Endothelial cell of umbilical vein (primary cell): ENCODE data around the gene CREBZF. TPM values are rescaled to one million over a fixed set of nuclear protein-coding genes. Genes with fewer than 3 reads are reported as not detected.

Experiments
- BruUV-seq: library from RNA; stranded (reverse); fragments of 400-500 nt; replicated peaks from 2 replicates; lab custom pipeline; 2021; lab: Mats Ljungman, UMichigan
- CTCF ChIA-PET: fragments of 300-600, 350-600 bp; sonication (Branson Sonifier 250); formaldehyde crosslinking; loops from one replicate; lab custom pipeline; 2021; ENCODE audit warnings: antibody characterized with exemption, inconsistent platforms; lab: Charles Lee
- POLR2A ChIA-PET: fragments of 300-600, 350-600 bp; sonication (Branson Sonifier 250); formaldehyde crosslinking; loops from one replicate; lab custom pipeline; 2021; ENCODE audit warnings: antibody characterized with exemption, inconsistent platforms; lab: Charles Lee
- DNase-seq: peaks from one replicate; pipeline ENCODE4 v3.0.0-alpha.2; 2011; ENCODE audit warnings: low read depth, low spot score
- FAIRE-seq: peaks from 2 replicates; lab custom pipeline; 2011; peaks lifted over from hg19 to GRCh38; lab: Jason Lieb, UNC
- H2AFZ ChIP-seq: 2 replicates; pipeline ENCODE4 v1.6.0; 2012; ENCODE audit warnings: low read depth, low read length, control low read depth, inconsistent platforms
- H3K27ac ChIP-seq: 2 replicates; pipeline ENCODE4 v1.5.1; 2011; ENCODE audit warnings: low read depth, mild to moderate bottlenecking, control low read depth, low read length, moderate library complexity; ENCODE audit not compliant: insufficient read depth
- H3K27me3 ChIP-seq, 2 experiments: 2 replicates each; pipeline versions ENCODE4 v1.6.0 to v1.6.1; 2011; ENCODE audit warnings: low read length in 2 of 2, mixed read lengths in 1 of 2; ENCODE audit not compliant: control insufficient read depth in 2 of 2, insufficient read depth in 2 of 2
- H3K36me3 ChIP-seq, 2 experiments: 2 replicates in 1 of 2; 3 replicates in 1 of 2; pipeline ENCODE4 v1.5.1; 2011; ENCODE audit warnings: low read length in 2 of 2, mild to moderate bottlenecking in 1 of 2, moderate library complexity in 1 of 2; ENCODE audit not compliant: control insufficient read depth in 2 of 2, insufficient read depth in 2 of 2; ENCODE audit errors: extremely low read depth in 1 of 2
- H3K4me1 ChIP-seq: 3 replicates; pipeline ENCODE4 v1.5.1; 2011; ENCODE audit warnings: mild to moderate bottlenecking, low read length; ENCODE audit not compliant: control insufficient read depth, insufficient read depth; ENCODE audit errors: extremely low read depth
- H3K4me2 ChIP-seq: 2 replicates; pipeline ENCODE4 v1.6.1; 2011; ENCODE audit warnings: low read length, control low read depth, mixed read lengths; ENCODE audit not compliant: insufficient read depth
- H3K4me3 ChIP-seq, 3 experiments: fragments of 200-600 bp in 1 of 3; sonication (generic), shearing (Covaris generic) in 1 of 3; replicated peaks in 1 of 3; 2 replicates each; pipeline ENCODE4 v1.5.1; 2011 to 2016; ENCODE audit warnings: control low read depth in 3 of 3, low read length in 3 of 3, mild to moderate bottlenecking in 2 of 3, inconsistent platforms in 1 of 3, low read depth in 1 of 3, moderate library complexity in 1 of 3; ENCODE audit not compliant: insufficient read depth in 1 of 3
- H3K79me2 ChIP-seq: 2 replicates; pipeline ENCODE4 v1.6.0; 2012; ENCODE audit warnings: low read length, inconsistent platforms; ENCODE audit not compliant: control insufficient read depth, insufficient read depth
- H3K9ac ChIP-seq: replicated peaks from 2 replicates; pipeline ENCODE3; 2011; ENCODE audit warnings: low read length, control low read depth; ENCODE audit not compliant: insufficient read depth; ENCODE audit errors: extremely low read depth
- H3K9me1 ChIP-seq: replicated peaks from 3 replicates; pipeline ENCODE4 v1.6.0; 2011; ENCODE audit warnings: mild to moderate bottlenecking, low read length; ENCODE audit not compliant: control insufficient read depth, insufficient read depth; ENCODE audit errors: extremely low read depth
- H3K9me3 ChIP-seq: replicated peaks from 2 replicates; pipeline ENCODE4 v1.5.1; 2012; ENCODE audit warnings: low read length, inconsistent platforms; ENCODE audit not compliant: control insufficient read depth, insufficient read depth
- H4K20me1 ChIP-seq: replicated peaks from 2 replicates; pipeline ENCODE3; 2011; ENCODE audit warnings: mild to moderate bottlenecking, low read length; ENCODE audit not compliant: control insufficient read depth, insufficient read depth; ENCODE audit errors: extremely low read depth
- CTCF ChIP-seq, 2 donors: IDR thresholded peaks; 1 replicate in 1 of 2; 2 replicates in 1 of 2; pipeline ENCODE4 v1.5.1; 2011; ENCODE audit warnings: low read length in 2 of 2, mild to moderate bottlenecking in 2 of 2, moderate library complexity in 2 of 2, control low read depth in 1 of 2, inconsistent platforms in 1 of 2, low read depth in 1 of 2; ENCODE audit not compliant: insufficient read depth in 1 of 2; ENCODE audit errors: extremely low read depth in 1 of 2
- EZH2 ChIP-seq: IDR thresholded peaks from 2 replicates; pipeline ENCODE4 v1.6.1; 2012; ENCODE audit warnings: borderline replicate concordance, low read depth, mild to moderate bottlenecking, moderate library complexity, low read length, inconsistent platforms; ENCODE audit not compliant: severe bottlenecking
- FOS ChIP-seq: IDR thresholded peaks from 2 replicates; pipeline ENCODE4 v1.6.1; 2011; ENCODE audit warnings: mild to moderate bottlenecking, low read length, moderate library complexity, borderline replicate concordance; ENCODE audit not compliant: insufficient read depth
- GATA2 ChIP-seq: IDR thresholded peaks from 2 replicates; pipeline ENCODE4 v1.7.0; 2011; ENCODE audit warnings: low read depth, mild to moderate bottlenecking, moderate library complexity, mixed read lengths, low read length; ENCODE audit not compliant: insufficient read length, insufficient read depth
- JUN ChIP-seq: IDR thresholded peaks from 2 replicates; pipeline ENCODE4 v1.6.1; 2011; ENCODE audit warnings: borderline replicate concordance, low read depth; ENCODE audit not compliant: insufficient read length, insufficient read depth
- MAX ChIP-seq: IDR thresholded peaks from 2 replicates; pipeline ENCODE4 v1.6.1; 2011; ENCODE audit not compliant: insufficient read depth, insufficient read length
- MYC ChIP-seq: IDR thresholded peaks from one replicate; pipeline ENCODE4 v1.6.1; 2011; ENCODE audit warnings: mild to moderate bottlenecking, low read depth, low read length
- POLR2A ChIP-seq: IDR thresholded peaks from 2 replicates; pipeline ENCODE4 v1.6.1; 2012; ENCODE audit warnings: low read depth, mild to moderate bottlenecking, control low read depth, low read length
- POLR2AphosphoS5 ChIP-seq: IDR thresholded peaks from 2 replicates; pipeline ENCODE4 v1.6.1; 2012; ENCODE audit warnings: low read depth, mild to moderate bottlenecking, control low read depth, low read length, moderate library complexity; ENCODE audit not compliant: insufficient read depth
- dilution Hi-C: fragments of 300-500 bp; cut with MboI; formaldehyde crosslinking; loops from one replicate; pipeline ENCODE4 v1.15.0; 2019; ENCODE audit warnings: low sequenced_read_pairs; ENCODE audit not compliant: extremely low pct_ligation_motif_present
- intact Hi-C: fragments of 100-400 bp; cut with micrococcal nuclease; formaldehyde crosslinking; loops from one replicate; pipeline ENCODE4 v1.10.0; 2022
- polyA plus RNA-seq, 4 experiments: library from polyadenylated mRNA; depleted of rRNA in 3 of 4; stranded (reverse) in 3 of 4; unstranded in 1 of 4; fragments of >200 nt; gene quantifications; 2 replicates each; pipeline versions ENCODE4 v1.2.1 to v1.2.3, GENCODE V29; 2011 to 2012; ENCODE audit warnings: missing spikeins in 1 of 4
- total RNA-seq: library from RNA; stranded (reverse); gene quantifications from 2 replicates; pipeline ENCODE4 v1.2.3, GENCODE V29; 2021

Gene CREBZF
- total and polyA plus RNA-seq, 2 donors (not counting 3 experiments of a cell fraction or from before 2014, with no cell fraction given) = 15.5 to 35.5 TPM

GRCh38 chr11:85634747-85635146 is 30.2 kb downstream of the CREBZF start:
- no peaks in the 10 kb centered on the region for H3K27me3 ChIP-seq
- TF ChIP-seq MYC = no peak
- no peak for TF ChIP-seq POLR2A
- no peak for TF ChIP-seq JUN
- TF ChIP-seq POLR2AphosphoS5 = no peak
- TF ChIP-seq CTCF (IDR thresholded peaks at IDR 0.05; ENCODE audit: extremely low read depth in 1 of 2, insufficient read depth in 1 of 2, low read depth in 1 of 2, low read length in 2 of 2) = no peak
- no peak for TF ChIP-seq FOS
- TF ChIP-seq GATA2 = no peak
- no peak for TF ChIP-seq EZH2
- TF ChIP-seq MAX = no peak
- H3K27ac ChIP-seq = no peak overlapping the region
- POLR2A ChIA-PET = no interaction called here
- FAIRE-seq (no peak), DNase-seq (no peak)
- intact Hi-C loops (no loop called here), dilution Hi-C loops (no loop called here)
- no peak overlapping the region for H3K4me2 ChIP-seq
- H3K4me1 ChIP-seq = peaks cover 3% of the 10 kb centered on the region
- no peak overlapping the region for H2AFZ ChIP-seq
- H3K9me3 ChIP-seq = no peaks in the 10 kb centered on the region
- CTCF ChIA-PET = no interaction called here
- no peak overlapping the region for H3K4me3 ChIP-seq
- no peaks in the 10 kb centered on the region for H3K9me1 ChIP-seq
- no peak overlapping the region for H3K9ac ChIP-seq
- H4K20me1 ChIP-seq = no peaks in the 10 kb centered on the region
- no TSS peak for BruUV-seq
- H3K36me3 ChIP-seq = peaks cover 8 to 10% of the 10 kb centered on the region in 2 experiments
- peaks cover 24% of the 10 kb centered on the region for H3K79me2 ChIP-seq
